Esophagus muscularis mucosa (tissue), 4 donors: ENCODE results near the gene MTMR12. TPM values are rescaled to one million over a fixed set of nuclear protein-coding genes. Genes with fewer than 3 reads are reported as not detected.
A peak's percentile ranks its signal among the peaks of the same experiment; 100 is the strongest.

Source experiments
- DNase-seq: peaks from one replicate; pipeline ENCODE4 v3.0.0-alpha.2; 2017; ENCODE audit errors: extremely low spot score
- H3K27ac ChIP-seq, 4 donors: fragments of 200-600 bp; sonication (generic); replicated peaks in 1 of 4; 1 replicate in 3 of 4; 2 replicates in 1 of 4; pipeline ENCODE4 v1.5.1; 2016 to 2019; ENCODE audit warnings: mild to moderate bottlenecking in 1 of 4
- H3K27me3 ChIP-seq, 4 donors: fragments of 200-600 bp; sonication (generic); one replicate each; pipeline versions ENCODE4 v1.5.1 to v1.6.0; 2016 to 2019
- H3K36me3 ChIP-seq, 4 donors: fragments of 200-600 bp; sonication (generic); one replicate each; pipeline ENCODE4 v1.5.1; 2016 to 2019
- H3K4me1 ChIP-seq, 4 donors: fragments of 200-600 bp; sonication (generic); one replicate each; pipeline ENCODE4 v1.5.1; 2016 to 2019
- H3K4me3 ChIP-seq, 4 donors: fragments of 200-600 bp; sonication (generic); 1 replicate in 2 of 4; 2 replicates in 2 of 4; pipeline ENCODE4 v1.5.1; 2016 to 2019; ENCODE audit warnings: mild to moderate bottlenecking in 4 of 4, moderate library complexity in 1 of 4
- H3K9me3 ChIP-seq, 4 donors: fragments of 200-600 bp; sonication (generic); 1 replicate in 3 of 4; 2 replicates in 1 of 4; pipeline ENCODE4 v1.5.1; 2016 to 2019
- CTCF ChIP-seq, 3 experiments: fragments of 200-600 bp in 2 of 3; fragments of 450-650 bp in 1 of 3; sonication (generic) in 2 of 3; IDR thresholded peaks; one replicate each; pipeline ENCODE4 v1.5.1; 2017 to 2019; ENCODE audit warnings: antibody characterized with exemption in 3 of 3, mild to moderate bottlenecking in 2 of 3, moderate library complexity in 1 of 3
- EP300 ChIP-seq: sonication (generic); formaldehyde crosslinking; IDR thresholded peaks from one replicate; pipeline ENCODE4 v1.6.1; 2017; ENCODE audit warnings: antibody characterized with exemption
- POLR2A ChIP-seq: fragments of 450-650 bp; IDR thresholded peaks from one replicate; pipeline ENCODE4 v1.6.1; 2017; ENCODE audit warnings: antibody characterized with exemption, moderate library complexity, mild to moderate bottlenecking, low read depth
- POLR2AphosphoS5 ChIP-seq, 2 donors: sonication (generic); formaldehyde crosslinking; IDR thresholded peaks; one replicate each; pipeline ENCODE4 v1.6.1; 2017; ENCODE audit warnings: antibody characterized with exemption in 2 of 2
- WGBS: methylation state at CpG from one replicate; pipeline ENCODE4 v1.1.5; 2018; 5-methylcytosine and 5-hydroxymethylcytosine counted together
- intact Hi-C: fragments of 100-400 bp; cut with DNase I; formaldehyde crosslinking; loops from one replicate; pipeline ENCODE4 v1.15.1; 2023
- total RNA-seq, 4 donors: library from RNA; depleted of rRNA; stranded (reverse); fragments of >200 nt; gene quantifications; one replicate each; pipeline versions ENCODE4 v1.1.0 to v1.2.1, GENCODE V29; 2016

MTMR12 gene
- total RNA-seq, 4 donors from 2014 or later, result 49.9 to 94.0 (median 63.8) TPM

GRCh38 chr5:32278406-32278805 lies 34.3 kb downstream of the MTMR12 start:
- no peak for DNase-seq
- no peak overlapping the region for H3K4me3 ChIP-seq
- intact Hi-C loops, result no loop called here
- TF ChIP-seq POLR2AphosphoS5 (IDR thresholded peaks at IDR 0.05), result no peak
- no peak for TF ChIP-seq POLR2A
- TF ChIP-seq EP300, result no peak
- no peak for TF ChIP-seq CTCF (IDR thresholded peaks at IDR 0.05)
- peaks cover 34 to 61% (median 44%) of the 10 kb centered on the region in 4 donors for H3K4me1 ChIP-seq
- no peak overlapping the region for H3K27ac ChIP-seq
- 66% methylated on average over 3 of the region's 3 CpGs for WGBS
- H3K9me3 ChIP-seq, result no peaks in the 10 kb centered on the region
- no peaks in the 10 kb centered on the region for H3K27me3 ChIP-seq
- peaks cover 10 to 22% (median 12%) of the 10 kb centered on the region in 4 donors for H3K36me3 ChIP-seq

- Histone ChIP-seq H3K27ac (peak overlapping the region in 3 of 4 donors; percentile 4 to 56 (median 18)), H3K4me1 (peaks cover 34 to 57% (median 44%) of the 10 kb centered on the region in 4 donors), H3K9me3 (no peaks in the 10 kb centered on the region), H3K36me3 (peaks cover 15 to 28% (median 18%) of the 10 kb centered on the region in 4 donors), H3K4me3 (no peak overlapping the region), H3K27me3 (no peaks in the 10 kb centered on the region)
- DNase-seq, result no peak
- intact Hi-C loops, result no loop called here
- TF ChIP-seq POLR2A, result no peak
- no peak for TF ChIP-seq EP300
- no peak for TF ChIP-seq CTCF (IDR thresholded peaks at IDR 0.05)
- no peak for TF ChIP-seq POLR2AphosphoS5 (IDR thresholded peaks at IDR 0.05)
Measured at GRCh38 chr5:32277798-32278197, 34.9 kb downstream of the MTMR12 start.

- intact Hi-C loops, result no loop called here
- DNase-seq, result no peak
- no peaks in the 10 kb centered on the region for H3K27me3 ChIP-seq
- H3K36me3 ChIP-seq, result peaks cover 27 to 38% (median 31%) of the 10 kb centered on the region in 4 donors
- 63% methylated on average over 4 of the region's 4 CpGs for WGBS
- no peak for TF ChIP-seq POLR2AphosphoS5 (IDR thresholded peaks at IDR 0.05)
- H3K9me3 ChIP-seq, result no peaks in the 10 kb centered on the region
- H3K27ac ChIP-seq, result peak overlapping the region; percentile 11 to 56 (median 42)
- peaks cover 34 to 57% (median 43%) of the 10 kb centered on the region in 4 donors for H3K4me1 ChIP-seq
- no peak overlapping the region for H3K4me3 ChIP-seq
Measured at GRCh38 chr5:32276173-32276853, 36.4 kb downstream of the MTMR12 start.

- Histone ChIP-seq H3K36me3 (peaks cover 36 to 47% (median 40%) of the 10 kb centered on the region in 4 donors), H3K4me1 (peaks cover 34 to 50% (median 37%) of the 10 kb centered on the region in 4 donors), H3K27ac (peak overlapping the region in 2 of 4 donors; percentile 26 to 57), H3K9me3 (no peaks in the 10 kb centered on the region), H3K4me3 (no peak overlapping the region), H3K27me3 (no peaks in the 10 kb centered on the region)
- intact Hi-C loops, result no loop called here
- TF ChIP-seq CTCF (IDR thresholded peaks at IDR 0.05) (no peak), POLR2AphosphoS5 (IDR thresholded peaks at IDR 0.05) (no peak)
- WGBS, result 78% methylated on average over 3 of the region's 3 CpGs
- DNase-seq, result no peak
Measured at GRCh38 chr5:32275396-32275741, 37.4 kb downstream of the MTMR12 start.

- Histone ChIP-seq H3K27ac (peak overlapping the region in 2 of 4 donors; percentile 26 to 57), H3K9me3 (no peaks in the 10 kb centered on the region), H3K4me1 (peaks cover 34 to 44% (median 36%) of the 10 kb centered on the region in 4 donors), H3K27me3 (no peaks in the 10 kb centered on the region), H3K36me3 (peaks cover 39 to 53% (median 46%) of the 10 kb centered on the region in 4 donors), H3K4me3 (no peak overlapping the region)
- intact Hi-C loops, result no loop called here
- no peak for DNase-seq
- WGBS, result 74% methylated on average over 11 of the region's 11 CpGs
- TF ChIP-seq CTCF (IDR thresholded peaks at IDR 0.05), result no peak
- TF ChIP-seq POLR2A, result no peak
- TF ChIP-seq POLR2AphosphoS5 (IDR thresholded peaks at IDR 0.05), result peak in 1 of 2 donors; percentile 15
- TF ChIP-seq EP300, result no peak
Measured at GRCh38 chr5:32274548-32275395, 38.0 kb downstream of the MTMR12 start.
